GM18498 (cell line): Measurements from ENCODE around the gene PAM16.

Source experiments
- ATAC-seq: cut with Tn5 transposase; IDR thresholded peaks from one replicate; pipeline ENCODE4 v1.9.1; 2021; ENCODE audit warnings: mild to moderate bottlenecking, moderate library complexity; ENCODE audit not compliant: unreplicated experiment

Gene PAM16

GRCh38 chr16:4322121-4323052 is 28.7 kb downstream of the PAM16 start:
- ATAC-seq: no peak

GRCh38 chr16:4321286-4322120 is 29.6 kb downstream of the PAM16 start:
- no peak for ATAC-seq

GRCh38 chr16:4320571-4321137 is 30.5 kb downstream of the PAM16 start:
- no peak for ATAC-seq

- no peak for ATAC-seq
Measured at GRCh38 chr16:4319454-4320421, 31.4 kb downstream of the PAM16 start.

- no peak for ATAC-seq
Measured at GRCh38 chr16:4318967-4319366, 32.2 kb downstream of the PAM16 start.

- no peak for ATAC-seq
Measured at GRCh38 chr16:4318451-4318910, 32.6 kb downstream of the PAM16 start.

- no peak for ATAC-seq
Measured at GRCh38 chr16:4317532-4318450, 33.3 kb downstream of the PAM16 start.

- ATAC-seq: no peak
Measured at GRCh38 chr16:4316864-4317531, 34.1 kb downstream of the PAM16 start.

GRCh38 chr16:4316108-4316863 is 34.8 kb downstream of the PAM16 start:
- ATAC-seq: no peak

GRCh38 chr16:4315186-4316107 is 35.7 kb downstream of the PAM16 start, which contains the start of gene GLIS2:
TSS of gene GLIS2 (plus strand) at chr16:4316067. CDS start at chr16:4332281, 16,214 bp downstream.
- no peak for ATAC-seq

- no peak for ATAC-seq
Measured at GRCh38 chr16:4314532-4315185, 36.5 kb downstream of the PAM16 start.

GRCh38 chr16:4313563-4314531 is 37.3 kb downstream of the PAM16 start:
- ATAC-seq: no peak

- ATAC-seq: no peak
Measured at GRCh38 chr16:4309833-4310266, 41.3 kb downstream of the PAM16 start.

- ATAC-seq: no peak
Measured at GRCh38 chr16:4309102-4309832, 41.9 kb downstream of the PAM16 start.
